Measurements from ENCODE around the gene SPAG16. TPM values are rescaled to one million over a fixed set of nuclear protein-coding genes. Genes with fewer than 3 reads are reported as not detected.

Gene SPAG16
- total RNA-seq, 1 donor from 2014 or later: 16.7 TPM

GRCh38 chr2:214035921-214036320 lies 751.7 kb downstream of the SPAG16 start:
- no peaks in the 10 kb centered on the region for H4K20me1 ChIP-seq (ENCODE audit: insufficient read depth, low read length)
- H3K4me2 ChIP-seq (ENCODE audit: low read length): no peak overlapping the region
- H3K9ac ChIP-seq (ENCODE audit: low read length): no peak overlapping the region
- Mint-ChIP-seq H3K9me3 (ENCODE audit: unreplicated experiment) (peaks cover 6% of the 10 kb centered on the region), H3K36me3 (ENCODE audit: low read depth, unreplicated experiment) (no peaks in the 10 kb centered on the region), H3K4me1 (ENCODE audit: low read depth, unreplicated experiment) (no peaks in the 10 kb centered on the region), H3K27me3 (ENCODE audit: low read depth, unreplicated experiment) (no peaks in the 10 kb centered on the region), H3K4me3 (ENCODE audit: unreplicated experiment) (no peak overlapping the region), H3K27ac (ENCODE audit: unreplicated experiment) (no peak overlapping the region)
- H3K36me3 ChIP-seq (ENCODE audit: insufficient read depth, low read length): no peaks in the 10 kb centered on the region
- DNase-seq (ENCODE audit: low read depth) (no peak), FAIRE-seq (no peak)
- H2AFZ ChIP-seq (ENCODE audit: low read depth, low read length): no peak overlapping the region
- H3K27me3 ChIP-seq (ENCODE audit: insufficient read depth, low read length): no peaks in the 10 kb centered on the region
- H3K4me3 ChIP-seq (ENCODE audit: insufficient read depth, low read depth, low read length): no peak overlapping the region
- no peaks in the 10 kb centered on the region for H3K9me3 ChIP-seq (ENCODE audit: insufficient read depth, low read depth, low read length)
- no peaks in the 10 kb centered on the region for H3K4me1 ChIP-seq (ENCODE audit: insufficient read depth, low read length)
- no peak for TF ChIP-seq EZH2 (IDR thresholded peaks at IDR 0.05; ENCODE audit: insufficient read depth, low read length)
- no peak for TF ChIP-seq CTCF (IDR thresholded peaks at IDR 0.05; ENCODE audit: insufficient read depth, low read depth, low read length)
- H3K79me2 ChIP-seq (ENCODE audit: insufficient read depth, low read length): no peaks in the 10 kb centered on the region
- H3K27ac ChIP-seq (ENCODE audit: low read depth, low read length): no peak overlapping the region

GRCh38 chr2:214038186-214038585 lies 753.9 kb downstream of the SPAG16 start:
- Mint-ChIP-seq H3K27me3 (ENCODE audit: low read depth, unreplicated experiment) (no peaks in the 10 kb centered on the region), H3K9me3 (ENCODE audit: unreplicated experiment) (peaks cover 6% of the 10 kb centered on the region), H3K36me3 (ENCODE audit: low read depth, unreplicated experiment) (no peaks in the 10 kb centered on the region), H3K4me3 (ENCODE audit: unreplicated experiment) (no peak overlapping the region), H3K4me1 (ENCODE audit: low read depth, unreplicated experiment) (no peaks in the 10 kb centered on the region), H3K27ac (ENCODE audit: unreplicated experiment) (no peak overlapping the region)
- no peaks in the 10 kb centered on the region for H3K36me3 ChIP-seq (ENCODE audit: insufficient read depth, low read length)
- H3K79me2 ChIP-seq (ENCODE audit: insufficient read depth, low read length): no peaks in the 10 kb centered on the region
- no peak overlapping the region for H3K27ac ChIP-seq (ENCODE audit: low read depth, low read length)
- H3K9me3 ChIP-seq (ENCODE audit: insufficient read depth, low read depth, low read length): no peaks in the 10 kb centered on the region
- no peak overlapping the region for H3K4me2 ChIP-seq (ENCODE audit: low read length)
- no peaks in the 10 kb centered on the region for H3K27me3 ChIP-seq (ENCODE audit: insufficient read depth, low read length)
- no peak overlapping the region for H2AFZ ChIP-seq (ENCODE audit: low read depth, low read length)
- no peaks in the 10 kb centered on the region for H4K20me1 ChIP-seq (ENCODE audit: insufficient read depth, low read length)
- no peak overlapping the region for H3K9ac ChIP-seq (ENCODE audit: low read length)
- FAIRE-seq (no peak), DNase-seq (ENCODE audit: low read depth) (no peak)
- TF ChIP-seq CTCF (IDR thresholded peaks at IDR 0.05; ENCODE audit: insufficient read depth, low read depth, low read length): no peak
- no peak for TF ChIP-seq EZH2 (IDR thresholded peaks at IDR 0.05; ENCODE audit: insufficient read depth, low read length)
- no peaks in the 10 kb centered on the region for H3K4me1 ChIP-seq (ENCODE audit: insufficient read depth, low read length)
- no peak overlapping the region for H3K4me3 ChIP-seq (ENCODE audit: insufficient read depth, low read depth, low read length)

GRCh38 chr2:214050731-214051130 lies 766.5 kb downstream of the SPAG16 start:
- TF ChIP-seq EZH2 (IDR thresholded peaks at IDR 0.05; ENCODE audit: insufficient read depth, low read length): no peak
- no peaks in the 10 kb centered on the region for H3K27me3 ChIP-seq (ENCODE audit: insufficient read depth, low read length)
- H3K79me2 ChIP-seq (ENCODE audit: insufficient read depth, low read length): no peaks in the 10 kb centered on the region
- Mint-ChIP-seq H3K27me3 (ENCODE audit: low read depth, unreplicated experiment) (no peaks in the 10 kb centered on the region), H3K27ac (ENCODE audit: unreplicated experiment) (no peak overlapping the region), H3K9me3 (ENCODE audit: unreplicated experiment) (peaks cover 6% of the 10 kb centered on the region), H3K4me1 (ENCODE audit: low read depth, unreplicated experiment) (no peaks in the 10 kb centered on the region), H3K4me3 (ENCODE audit: unreplicated experiment) (no peak overlapping the region), H3K36me3 (ENCODE audit: low read depth, unreplicated experiment) (no peaks in the 10 kb centered on the region)
- H3K36me3 ChIP-seq (ENCODE audit: insufficient read depth, low read length): no peaks in the 10 kb centered on the region
- no peak overlapping the region for H3K4me3 ChIP-seq (ENCODE audit: insufficient read depth, low read depth, low read length)
- no peak for FAIRE-seq
- no peak overlapping the region for H3K27ac ChIP-seq (ENCODE audit: low read depth, low read length)
- no peak for DNase-seq (ENCODE audit: low read depth)
- no peak overlapping the region for H3K4me2 ChIP-seq (ENCODE audit: low read length)
- H3K4me1 ChIP-seq (ENCODE audit: insufficient read depth, low read length): no peaks in the 10 kb centered on the region
- H3K9ac ChIP-seq (ENCODE audit: low read length): no peak overlapping the region
- no peak overlapping the region for H2AFZ ChIP-seq (ENCODE audit: low read depth, low read length)
- H3K9me3 ChIP-seq (ENCODE audit: insufficient read depth, low read depth, low read length): no peaks in the 10 kb centered on the region
- no peaks in the 10 kb centered on the region for H4K20me1 ChIP-seq (ENCODE audit: insufficient read depth, low read length)

Measured in astrocyte (in vitro differentiated cells and primary cell).